Spleen (tissue), 7 donors: ENCODE results near the gene CTSD.

Source experiments
- POLR2A ChIP-seq, 3 donors: fragments of 450-650 bp; IDR thresholded peaks; one replicate each; pipeline ENCODE4 v1.5.1; 2017; ENCODE audit warnings: antibody characterized with exemption in 3 of 3, mild to moderate bottlenecking in 1 of 3
- POLR2AphosphoS5 ChIP-seq, 3 donors: sonication (generic); formaldehyde crosslinking; IDR thresholded peaks; one replicate each; pipeline ENCODE4 v1.5.1; 2017; ENCODE audit warnings: antibody characterized with exemption in 3 of 3
- TF ChIP-seq, protein P1 (sequence below), 11 experiments: fragments of 200-600 bp in 7 of 11; fragments of 450-650 bp in 4 of 11; sonication (generic) in 4 of 11; IDR thresholded peaks in 8 of 11; conservative IDR thresholded peaks in 3 of 11; 1 replicate in 7 of 11; 2 replicates in 4 of 11; pipeline versions ENCODE4 v1.4.0 to v1.8.0; 2016 to 2021; ENCODE audit warnings: antibody characterized with exemption in 11 of 11, inconsistent platforms in 4 of 11, mild to moderate bottlenecking in 1 of 11
- donor health status: DM: no; HTN: no; CAD: no; lungs with moderate emphysema.
- donor health status: DM: no; HTN: no; CAD: no.
- donor health status: DM: no; HTN: no; CAD: no.

GRCh38 chr11:1773131-1773993, 9.6 kb upstream of the CTSD start:
- TF ChIP-seq, protein P1, sequence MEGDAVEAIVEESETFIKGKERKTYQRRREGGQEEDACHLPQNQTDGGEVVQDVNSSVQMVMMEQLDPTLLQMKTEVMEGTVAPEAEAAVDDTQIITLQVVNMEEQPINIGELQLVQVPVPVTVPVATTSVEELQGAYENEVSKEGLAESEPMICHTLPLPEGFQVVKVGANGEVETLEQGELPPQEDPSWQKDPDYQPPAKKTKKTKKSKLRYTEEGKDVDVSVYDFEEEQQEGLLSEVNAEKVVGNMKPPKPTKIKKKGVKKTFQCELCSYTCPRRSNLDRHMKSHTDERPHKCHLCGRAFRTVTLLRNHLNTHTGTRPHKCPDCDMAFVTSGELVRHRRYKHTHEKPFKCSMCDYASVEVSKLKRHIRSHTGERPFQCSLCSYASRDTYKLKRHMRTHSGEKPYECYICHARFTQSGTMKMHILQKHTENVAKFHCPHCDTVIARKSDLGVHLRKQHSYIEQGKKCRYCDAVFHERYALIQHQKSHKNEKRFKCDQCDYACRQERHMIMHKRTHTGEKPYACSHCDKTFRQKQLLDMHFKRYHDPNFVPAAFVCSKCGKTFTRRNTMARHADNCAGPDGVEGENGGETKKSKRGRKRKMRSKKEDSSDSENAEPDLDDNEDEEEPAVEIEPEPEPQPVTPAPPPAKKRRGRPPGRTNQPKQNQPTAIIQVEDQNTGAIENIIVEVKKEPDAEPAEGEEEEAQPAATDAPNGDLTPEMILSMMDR (IDR thresholded peaks at IDR 0.05 in 8 of 11, conservative IDR thresholded peaks at IDR 0.05 in 3 of 11), result no peak
- no peak for TF ChIP-seq POLR2A (IDR thresholded peaks at IDR 0.05)
- TF ChIP-seq POLR2AphosphoS5 (IDR thresholded peaks at IDR 0.05), result no peak
